Right forelimb (tissue), 1 donor: ENCODE measurements around the gene BORCS5.

Experiments
- DNase-seq: peaks from one replicate; pipeline ENCODE4 v3.0.0-alpha.2; 2018

BORCS5 gene

GRCh38 chr12:12436831-12437345 is 80.0 kb downstream of the BORCS5 start:
- no peak for DNase-seq

GRCh38 chr12:12439636-12440035 is 82.8 kb downstream of the BORCS5 start:
- no peak for DNase-seq

DNA sequence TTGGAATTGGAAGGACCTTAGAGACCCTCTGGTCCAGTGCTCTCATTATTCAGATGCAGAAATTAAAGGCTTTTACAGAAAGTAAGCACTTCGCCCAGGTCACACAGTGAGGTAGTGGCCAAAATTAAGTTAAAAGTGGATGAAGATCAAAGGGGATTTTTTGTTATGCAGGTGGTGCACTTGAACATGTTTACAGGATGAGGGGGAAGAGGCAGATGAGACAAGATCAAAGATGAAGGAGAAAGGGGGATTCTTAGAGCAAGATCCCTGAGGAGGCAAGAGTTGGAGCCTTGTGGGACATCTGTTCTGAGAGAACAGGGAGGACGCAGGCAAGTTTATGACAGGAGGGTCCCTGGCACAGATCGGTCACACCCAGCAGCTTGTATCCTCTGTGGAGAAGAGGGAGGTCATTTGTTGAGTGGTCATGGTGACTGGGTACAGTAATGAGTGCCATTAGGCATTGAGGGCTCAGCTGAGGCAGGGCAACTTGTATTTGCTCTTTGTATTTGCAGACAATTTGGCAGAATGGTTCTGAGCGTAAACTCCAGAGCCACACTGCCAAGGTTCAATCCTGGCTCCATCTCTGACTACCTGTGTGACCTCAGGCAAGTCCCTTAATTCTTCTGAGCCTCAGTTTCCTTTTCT is 84.0 kb downstream of the BORCS5 start:
- DNase-seq, result no peak

DNA sequence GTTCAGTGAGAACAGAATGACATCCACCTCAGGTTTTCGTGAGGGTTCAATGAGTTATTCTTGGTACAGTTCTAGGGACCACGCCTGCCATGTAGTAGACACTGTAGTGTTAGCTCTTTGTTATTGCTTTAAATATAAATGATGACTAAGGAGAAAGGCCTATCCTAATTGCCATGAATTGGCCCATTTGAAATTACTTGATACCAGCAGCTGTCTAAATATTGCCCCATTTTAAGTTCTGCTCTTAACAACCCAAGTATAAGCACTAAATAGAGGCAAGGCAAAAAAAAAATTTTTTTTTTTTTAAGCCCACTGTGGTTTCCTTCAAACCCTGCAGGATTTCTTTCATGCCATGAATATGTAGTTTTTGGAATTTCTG is 84.5 kb downstream of the BORCS5 start:
- DNase-seq, result no peak

DNA sequence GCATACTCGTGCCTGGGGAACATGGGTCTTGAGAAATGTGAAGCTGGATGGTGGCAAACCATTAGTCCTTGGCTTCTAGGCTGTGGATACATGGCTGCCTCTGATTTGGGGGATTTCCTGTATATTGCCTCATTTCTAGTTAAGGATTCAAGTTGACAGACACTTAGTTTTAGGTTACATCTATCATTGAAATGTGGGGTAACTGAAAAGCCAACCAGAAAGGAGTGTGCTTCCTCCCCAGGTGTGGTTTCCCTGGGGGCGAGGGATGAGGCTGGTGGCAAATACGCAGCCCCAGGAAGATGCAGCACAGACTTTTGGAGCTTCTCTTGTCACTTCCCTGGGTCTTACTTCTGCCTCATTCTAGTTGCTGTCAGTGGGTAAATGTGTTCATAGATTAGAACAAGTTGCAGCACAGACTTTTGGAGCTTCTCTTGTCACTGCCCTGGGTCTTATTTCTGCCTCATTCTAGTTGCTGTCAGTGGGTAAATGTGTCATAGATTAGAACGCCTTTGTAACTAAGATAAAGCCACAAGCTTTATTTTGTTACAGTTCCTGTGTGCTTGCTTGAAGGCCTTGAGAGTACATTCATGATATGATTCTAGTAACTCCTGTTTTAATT is 85.1 kb downstream of the BORCS5 start:
- DNase-seq, result no peak

- DNase-seq, result no peak
Measured at GRCh38 chr12:12442548-12443071, 85.7 kb downstream of the BORCS5 start.

DNA sequence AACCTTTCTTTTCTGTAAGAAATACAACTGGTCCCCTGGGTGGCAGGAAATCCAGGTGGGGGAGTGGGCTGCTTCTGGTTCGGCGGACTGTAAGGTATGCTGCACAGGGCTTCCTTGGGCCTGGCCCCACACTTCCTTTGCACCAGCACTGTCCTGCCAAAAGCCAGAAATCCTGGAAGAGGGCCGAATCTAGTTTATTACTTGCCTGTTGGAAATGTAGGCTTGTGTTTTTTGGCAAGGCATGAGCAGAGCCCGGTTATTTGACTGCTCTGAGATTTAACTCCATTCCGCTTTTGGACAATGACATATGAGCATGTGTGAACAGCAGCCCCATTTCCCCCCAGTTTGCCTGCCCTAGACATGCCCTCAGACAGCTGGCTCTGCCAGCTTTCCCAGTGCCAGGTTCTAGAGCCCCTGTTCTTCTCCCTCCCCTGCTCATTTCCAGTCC is 86.6 kb downstream of the BORCS5 start:
- DNase-seq, result peak; percentile 80

GRCh38 chr12:12445165-12445881 is 88.4 kb downstream of the BORCS5 start:
- DNase-seq, result no peak

DNA sequence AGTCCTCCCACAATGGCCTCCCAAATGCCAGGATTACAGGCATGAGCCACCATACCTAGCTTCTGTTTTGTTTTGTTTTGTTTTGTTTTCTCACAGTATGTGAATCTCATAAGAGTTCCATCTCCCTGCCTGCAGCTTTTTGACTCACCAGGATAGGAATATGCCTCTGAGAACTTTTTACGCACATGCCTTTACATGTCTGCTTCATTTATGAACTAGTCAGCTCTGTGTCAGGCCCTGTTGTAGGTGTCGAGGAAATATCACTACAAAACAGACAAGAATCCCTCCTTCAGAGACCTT is 89.0 kb downstream of the BORCS5 start:
- no peak for DNase-seq

DNA sequence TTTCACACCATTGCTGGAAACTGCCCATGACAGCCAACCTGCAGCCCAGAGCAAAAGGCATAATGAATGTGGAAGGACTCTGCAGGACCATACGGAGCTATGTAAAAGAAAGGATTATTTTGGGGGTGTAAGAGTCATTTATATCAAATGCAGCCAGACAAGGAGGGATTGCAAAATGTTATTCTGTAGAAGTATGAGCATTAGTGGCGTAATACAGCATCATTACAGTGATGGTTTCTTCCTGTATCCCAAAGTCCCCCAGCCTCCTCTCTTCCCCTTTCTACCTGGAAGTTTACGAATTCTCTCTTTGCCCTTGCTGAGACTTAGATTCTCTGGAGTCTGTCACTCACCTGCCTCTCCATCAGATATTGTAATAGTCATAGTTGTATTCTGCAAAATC is 89.9 kb downstream of the BORCS5 start:
- DNase-seq, result no peak

- DNase-seq, result no peak
Measured at GRCh38 chr12:12447236-12447635, 90.4 kb downstream of the BORCS5 start.

DNA sequence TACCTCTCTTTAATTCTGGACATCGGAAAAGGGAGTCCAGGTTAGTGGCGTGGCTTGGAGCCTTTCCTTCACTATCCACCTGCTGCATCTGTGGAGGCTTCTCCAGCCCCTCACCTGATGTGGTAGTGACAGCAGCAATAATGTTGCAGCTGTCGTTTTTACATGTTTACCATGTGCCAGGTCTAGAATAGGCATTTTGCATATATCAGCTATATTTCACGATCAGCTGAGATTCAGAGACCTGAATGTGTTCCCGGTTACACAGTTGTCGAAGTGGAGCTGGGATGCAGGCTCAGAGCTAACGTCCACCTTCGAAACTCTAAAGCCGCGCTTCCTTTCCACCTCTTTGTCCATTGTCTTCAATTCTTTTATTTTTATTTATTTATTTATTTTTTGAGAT is 91.0 kb downstream of the BORCS5 start:
- no peak for DNase-seq

GRCh38 chr12:12449533-12450025 is 92.7 kb downstream of the BORCS5 start:
- no peak for DNase-seq

DNA sequence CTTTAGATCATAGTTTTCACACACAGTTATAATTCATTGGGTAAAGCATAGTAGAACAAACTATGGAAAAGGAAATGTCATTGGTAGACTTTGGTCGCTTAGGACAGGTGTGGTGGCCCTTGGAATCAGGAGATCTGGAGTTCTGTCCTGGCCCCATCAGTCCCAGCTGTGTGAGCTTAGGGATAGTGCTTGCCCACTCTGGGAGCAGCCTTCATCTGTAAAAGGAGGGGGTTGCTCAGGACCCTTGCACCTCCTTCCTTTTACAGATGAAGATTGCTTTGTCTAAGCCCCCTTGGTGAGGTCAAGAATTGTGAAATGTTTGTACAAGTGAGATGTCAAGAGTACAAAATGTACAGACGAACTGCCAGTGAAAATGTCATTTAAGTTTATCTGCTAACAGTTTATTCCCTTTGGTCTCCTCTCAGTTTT is 93.2 kb downstream of the BORCS5 start:
- no peak for DNase-seq

- no peak for DNase-seq
Measured at GRCh38 chr12:12451098-12451497, 94.2 kb downstream of the BORCS5 start.

DNA sequence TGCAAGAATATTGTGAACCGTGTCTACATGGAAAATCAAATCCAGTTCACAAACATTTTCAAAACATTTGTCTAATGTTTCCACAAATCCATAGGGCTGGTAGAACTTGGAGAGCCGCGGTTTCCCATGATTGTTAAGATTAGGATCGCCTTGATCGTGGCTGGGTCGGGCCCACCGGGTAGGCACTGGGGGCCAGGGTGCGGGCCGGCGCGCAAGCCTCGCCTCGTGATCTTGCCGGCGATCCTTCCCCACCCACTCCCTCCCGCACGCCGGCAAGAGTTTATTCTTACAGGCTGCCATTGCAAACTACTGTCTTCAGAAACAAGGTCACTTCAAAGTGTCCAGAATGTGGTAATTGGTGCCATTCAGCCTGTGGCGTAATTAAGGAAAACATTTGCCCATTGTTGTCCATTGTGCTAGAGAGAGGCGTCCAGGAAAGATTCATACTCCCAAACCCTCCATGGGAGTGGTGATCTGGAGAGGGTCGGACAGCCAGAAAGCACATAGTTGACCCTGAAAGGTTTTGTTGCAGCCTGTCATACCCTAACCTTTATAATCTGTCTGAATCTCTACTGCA is 95.5 kb downstream of the BORCS5 start:
- no peak for DNase-seq

DNA sequence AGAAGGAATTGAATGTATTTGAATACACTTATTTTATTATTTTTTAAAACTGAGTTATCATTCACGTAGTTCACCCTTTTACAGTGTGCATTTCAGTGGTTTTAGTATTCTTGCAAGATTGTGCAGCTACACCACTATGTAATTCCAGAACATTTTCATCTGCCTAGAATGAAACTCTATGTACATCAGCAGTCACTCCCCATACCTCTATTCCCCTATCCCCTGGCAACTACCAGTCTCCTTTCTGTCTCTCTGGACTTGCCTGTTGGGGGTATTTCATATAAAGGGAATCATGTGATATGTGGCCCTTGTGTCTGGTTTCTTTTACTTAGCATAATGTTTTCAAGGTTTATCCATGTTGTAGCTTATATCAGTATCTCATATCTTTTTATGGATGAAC is 96.8 kb downstream of the BORCS5 start:
- DNase-seq, result no peak

GRCh38 chr12:12454315-12454714 is 97.4 kb downstream of the BORCS5 start:
- no peak for DNase-seq

DNA sequence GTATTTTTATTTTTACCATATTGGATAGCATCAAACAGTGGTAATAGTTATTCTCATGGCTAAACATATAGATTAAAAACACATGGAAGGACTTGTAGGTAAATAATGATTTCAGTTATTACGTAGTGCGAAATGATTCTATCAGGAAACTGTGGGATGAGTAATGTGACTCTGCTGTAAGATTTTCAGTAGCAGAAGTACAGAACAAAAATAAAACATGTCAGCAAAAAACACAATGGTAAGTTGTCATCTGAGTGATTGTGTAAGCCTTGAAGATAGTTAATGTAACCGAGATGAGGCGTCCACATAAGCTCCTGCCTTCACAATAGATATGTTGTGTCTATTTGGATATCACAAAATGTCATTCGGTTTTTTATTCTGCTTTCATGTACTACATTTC is 99.8 kb downstream of the BORCS5 start:
- DNase-seq, result no peak

DNA sequence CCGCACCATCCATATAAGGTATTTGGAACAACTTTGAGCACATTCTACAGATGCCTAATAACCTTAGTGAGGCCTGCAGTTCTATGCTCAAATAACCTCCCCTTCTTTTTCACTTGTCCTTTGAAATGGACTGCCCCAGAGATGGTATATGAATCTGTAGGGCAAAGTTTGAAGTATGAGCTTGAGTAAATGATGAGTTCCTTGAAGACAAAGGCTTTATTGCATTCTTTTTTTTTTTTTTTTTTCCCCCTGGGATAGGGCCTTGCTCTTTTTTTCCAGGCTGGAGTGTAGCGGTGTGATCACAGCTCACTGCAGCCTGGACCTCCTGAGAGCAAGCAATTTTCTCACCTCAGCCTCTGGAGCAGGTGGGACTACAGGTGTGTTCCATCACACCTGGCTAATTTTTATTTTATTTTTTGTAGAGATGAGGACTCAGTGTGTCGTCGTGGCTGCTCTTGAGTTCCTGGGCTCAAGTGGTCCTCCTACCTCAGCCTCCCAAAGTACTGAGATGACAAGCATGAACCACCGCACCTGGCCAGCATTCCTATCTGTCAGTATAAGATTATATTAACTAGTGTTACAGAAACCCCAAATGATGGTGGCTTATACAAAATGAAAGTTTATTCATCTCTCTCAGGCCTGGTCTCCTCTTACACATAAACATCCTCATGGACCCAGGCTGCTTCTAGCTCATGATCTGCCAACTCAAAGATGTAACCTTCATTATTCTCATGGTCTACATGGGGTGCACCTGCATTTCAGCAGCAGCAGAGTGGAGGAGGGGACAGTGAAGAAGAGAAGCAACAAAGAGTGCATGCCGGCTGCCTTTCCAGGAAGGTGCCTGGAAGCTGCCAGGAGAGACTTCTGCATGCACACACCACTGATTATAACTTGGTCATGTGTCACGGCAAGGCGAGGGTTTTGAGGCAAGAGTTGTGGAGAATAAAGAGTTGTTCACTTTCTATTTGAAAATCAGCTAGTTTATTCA is 104.4 kb downstream of the BORCS5 start:
- DNase-seq, result no peak

GRCh38 chr12:12461923-12462315 is 105.0 kb downstream of the BORCS5 start:
- DNase-seq, result no peak

GRCh38 chr12:12465522-12465921 is 108.6 kb downstream of the BORCS5 start:
- no peak for DNase-seq
